Caco-2 (cell line): Measurements from ENCODE around the gene MARCKS. TPM values are rescaled to one million over a fixed set of nuclear protein-coding genes. Genes with fewer than 3 reads are reported as not detected.

Source experiments
- BruUV-seq: library from RNA; stranded (reverse); fragments of 400-500 nt; replicated peaks from 2 replicates; lab custom pipeline; 2021; lab: Mats Ljungman, UMichigan
- CTCF ChIA-PET: fragments of 300-600 bp; sonication (Branson Sonifier 250); formaldehyde crosslinking; loops from one replicate; lab custom pipeline; 2022; ENCODE audit warnings: antibody characterized with exemption; lab: Charles Lee
- POLR2A ChIA-PET: fragments of 300-600 bp; sonication (Branson Sonifier 250); formaldehyde crosslinking; loops from one replicate; lab custom pipeline; 2022; ENCODE audit warnings: antibody characterized with exemption; lab: Charles Lee
- DNase-seq, 2 experiments: peaks; one replicate each; pipeline versions ENCODE4 v3.0.0 to v3.0.0-alpha.2; 2020 to 2022
- H3K27me3 ChIP-seq: replicated peaks from 2 replicates; pipeline ENCODE4 v1.6.0; 2011; ENCODE audit warnings: low read length; ENCODE audit not compliant: control insufficient read depth, insufficient read depth
- H3K36me3 ChIP-seq: 2 replicates; pipeline ENCODE4 v1.5.1; 2011; ENCODE audit warnings: low read length; ENCODE audit not compliant: control insufficient read depth, insufficient read depth
- H3K4me1 ChIP-seq: fragments of 250-450 bp; sonication (Bioruptor Pico); 2 replicates; pipeline ENCODE4 v1.5.1; 2020; ENCODE audit warnings: mild to moderate bottlenecking
- H3K4me3 ChIP-seq: 2 replicates; pipeline ENCODE4 v1.5.1; 2011; ENCODE audit warnings: low read depth, mild to moderate bottlenecking, control low read depth, low read length
- H3K9me3 ChIP-seq: fragments of 250-450 bp; sonication (Bioruptor Pico); 2 replicates; pipeline ENCODE4 v1.5.1; 2020; ENCODE audit warnings: mild to moderate bottlenecking, moderate library complexity
- H3K27ac Mint-ChIP-seq: one replicate; pipeline ENCODE4 v1.8.0; 2022; ENCODE audit warnings: mixed read lengths; ENCODE audit not compliant: unreplicated experiment
- H3K27me3 Mint-ChIP-seq: one replicate; pipeline ENCODE4 v1.8.0; 2022; ENCODE audit warnings: mixed read lengths; ENCODE audit not compliant: insufficient read depth, unreplicated experiment
- H3K36me3 Mint-ChIP-seq: one replicate; pipeline ENCODE4 v1.8.0; 2022; ENCODE audit warnings: mild to moderate bottlenecking, mixed read lengths; ENCODE audit not compliant: insufficient read depth, unreplicated experiment
- H3K4me1 Mint-ChIP-seq: one replicate; pipeline ENCODE4 v1.8.0; 2022; ENCODE audit warnings: low read depth, mixed read lengths; ENCODE audit not compliant: unreplicated experiment
- H3K4me3 Mint-ChIP-seq: one replicate; pipeline ENCODE4 v1.8.0; 2022; ENCODE audit warnings: mild to moderate bottlenecking, moderate library complexity, mixed read lengths; ENCODE audit not compliant: unreplicated experiment
- H3K9me3 Mint-ChIP-seq: one replicate; pipeline ENCODE4 v1.8.0; 2022; ENCODE audit warnings: mixed read lengths; ENCODE audit not compliant: unreplicated experiment
- CTCF ChIP-seq, 2 experiments: fragments of 200-600 bp in 1 of 2; IDR thresholded peaks; 1 replicate in 1 of 2; 2 replicates in 1 of 2; pipeline versions ENCODE4 v1.5.1 to v1.8.0; 2011 to 2022; ENCODE audit warnings: antibody characterized with exemption in 1 of 2, control low read depth in 1 of 2, inconsistent platforms in 1 of 2, low read depth in 1 of 2, low read length in 1 of 2, mild to moderate bottlenecking in 1 of 2, moderate library complexity in 1 of 2; ENCODE audit not compliant: insufficient read depth in 1 of 2, severe bottlenecking in 1 of 2, unreplicated experiment in 1 of 2
- intact Hi-C: fragments of 100-400 bp; cut with micrococcal nuclease; formaldehyde crosslinking; loops from one replicate; pipeline ENCODE4 v1.10.0; 2022; ENCODE audit not compliant: unreplicated experiment
- total RNA-seq: library from RNA; stranded (reverse); gene quantifications from 2 replicates; pipeline ENCODE4 v1.2.3, GENCODE V29; 2022

MARCKS gene
- total RNA-seq, 1 experiment from 2014 or later: 153 TPM

GRCh38 chr6:113871975-113872374, 14.8 kb downstream of the MARCKS start:
- ChIA-PET POLR2A (no interaction called here), CTCF (no interaction called here)
- H3K9me3 ChIP-seq: no peaks in the 10 kb centered on the region; the same call in 1 of the 2 replicates
- no peak overlapping the region for H3K4me3 ChIP-seq
- H3K4me1 Mint-ChIP-seq: no peaks in the 10 kb centered on the region
- H3K36me3 Mint-ChIP-seq: no peaks in the 10 kb centered on the region
- DNase-seq: no peak
- no peaks in the 10 kb centered on the region for H3K36me3 ChIP-seq
- no peak overlapping the region for H3K4me3 Mint-ChIP-seq
- H3K4me1 ChIP-seq: peaks cover 23% of the 10 kb centered on the region
- no peaks in the 10 kb centered on the region for H3K27me3 Mint-ChIP-seq
- H3K27me3 ChIP-seq: no peaks in the 10 kb centered on the region
- intact Hi-C loops: no loop called here
- H3K27ac Mint-ChIP-seq: no peak overlapping the region
- TF ChIP-seq CTCF (IDR thresholded peaks at IDR 0.05; ENCODE audit: insufficient read depth in 1 of 2, low read depth in 1 of 2, low read length in 1 of 2, severe bottlenecking in 1 of 2, unreplicated experiment in 1 of 2): no peak
- BruUV-seq: no TSS peak
- H3K9me3 Mint-ChIP-seq: no peaks in the 10 kb centered on the region

DNA sequence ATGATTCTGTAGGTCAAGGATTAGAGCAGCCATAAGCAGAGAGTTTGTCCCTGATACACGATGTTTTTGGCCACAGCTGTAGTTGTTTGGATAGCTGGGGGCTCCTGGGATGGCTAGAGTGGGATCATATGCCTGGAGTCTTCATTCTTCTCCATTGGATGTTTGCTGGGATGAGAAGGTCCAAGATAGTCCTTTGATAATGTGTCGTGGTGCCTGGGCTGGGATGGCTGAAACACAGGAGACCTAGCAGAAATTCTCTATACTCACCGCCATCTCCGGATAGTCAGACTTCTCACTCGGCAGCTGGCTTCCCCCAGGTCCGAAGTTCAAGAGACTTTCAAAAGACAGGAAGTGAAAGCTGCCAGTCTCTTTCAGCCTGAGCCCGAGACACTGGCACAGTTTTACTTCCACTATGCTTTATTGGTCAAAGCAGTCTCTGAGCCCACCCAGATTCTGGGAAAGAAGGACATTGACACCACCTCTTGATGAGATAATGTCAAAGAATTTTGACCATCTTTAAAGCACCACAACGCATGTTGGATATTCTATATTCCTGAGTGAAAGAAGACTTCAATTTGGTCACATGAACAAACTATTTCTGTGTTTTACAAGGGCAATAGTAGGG, 16.0 kb downstream of the MARCKS start:
- Histone ChIP-seq H3K27me3 (no peaks in the 10 kb centered on the region), H3K36me3 (no peaks in the 10 kb centered on the region), H3K4me3 (no peak overlapping the region), H3K4me1 (peaks cover 23% of the 10 kb centered on the region), H3K9me3 (no peaks in the 10 kb centered on the region; the same call in 1 of the 2 replicates)
- Mint-ChIP-seq H3K27me3 (no peaks in the 10 kb centered on the region), H3K4me3 (no peak overlapping the region), H3K36me3 (no peaks in the 10 kb centered on the region), H3K27ac (no peak overlapping the region), H3K9me3 (no peaks in the 10 kb centered on the region), H3K4me1 (peaks cover 3% of the 10 kb centered on the region)
- BruUV-seq: no TSS peak
- DNase-seq: peak in 1 of 2 experiments; percentile 5
- no peak for TF ChIP-seq CTCF (IDR thresholded peaks at IDR 0.05; ENCODE audit: insufficient read depth in 1 of 2, low read depth in 1 of 2, low read length in 1 of 2, severe bottlenecking in 1 of 2, unreplicated experiment in 1 of 2)
- POLR2A ChIA-PET: no interaction called here
- CTCF ChIA-PET: no interaction called here
- intact Hi-C loops: no loop called here

- no peaks in the 10 kb centered on the region; the same call in 1 of the 2 replicates for H3K9me3 ChIP-seq
- H3K4me3 Mint-ChIP-seq: no peak overlapping the region
- peaks cover 29% of the 10 kb centered on the region for H3K4me1 ChIP-seq
- peak overlapping the region; percentile 61 for H3K27ac Mint-ChIP-seq
- POLR2A ChIA-PET: no interaction called here
- DNase-seq: no peak
- no peaks in the 10 kb centered on the region for H3K27me3 Mint-ChIP-seq
- H3K9me3 Mint-ChIP-seq: no peaks in the 10 kb centered on the region
- no peak overlapping the region for H3K4me3 ChIP-seq
- peaks cover 8% of the 10 kb centered on the region for H3K4me1 Mint-ChIP-seq
- no peak for TF ChIP-seq CTCF (IDR thresholded peaks at IDR 0.05; ENCODE audit: insufficient read depth in 1 of 2, low read depth in 1 of 2, low read length in 1 of 2, severe bottlenecking in 1 of 2, unreplicated experiment in 1 of 2)
- H3K36me3 ChIP-seq: no peaks in the 10 kb centered on the region
- intact Hi-C loops: no loop called here
- no TSS peak for BruUV-seq
- no peaks in the 10 kb centered on the region for H3K36me3 Mint-ChIP-seq
- no peaks in the 10 kb centered on the region for H3K27me3 ChIP-seq
- CTCF ChIA-PET: interaction anchor here (1.0 kb wide), 1 partner anchor 17 kb away, joined by 6 read pairs; no protein-coding TSS in a partner anchor
Measured at GRCh38 chr6:113875470-113875869, 18.3 kb downstream of the MARCKS start.
